GF-D8 (cell line): ENCODE measurements around the gene PCGF6.

Experiments used
- DNase-seq: peaks from one replicate; lab custom pipeline; 2025; lab: John Stamatoyannopoulos, UW

The PCGF6 gene

GRCh38 chr10:103256613-103257012 lies 94.3 kb downstream of the PCGF6 start:
- DNase-seq, result no peak

GRCh38 chr10:103254538-103255325 lies 96.2 kb downstream of the PCGF6 start:
- no peak for DNase-seq

GRCh38 chr10:103254113-103254512 lies 96.8 kb downstream of the PCGF6 start:
- DNase-seq, result no peak
